Ascending aorta (tissue), 2 donors: ENCODE data around the gene HLF. TPM values are rescaled to one million over a fixed set of nuclear protein-coding genes. Genes with fewer than 3 reads are reported as not detected.

ENCODE experiments used
- DNase-seq, 2 donors: peaks; one replicate each; pipeline ENCODE4 v3.0.0-alpha.2; 2019; ENCODE audit warnings: low spot score in 2 of 2
- H3K27ac ChIP-seq, 2 donors: fragments of 200-600 bp; sonication (generic); one replicate each; pipeline ENCODE4 v1.5.1; 2016 to 2017; ENCODE audit warnings: mild to moderate bottlenecking in 1 of 2
- H3K27me3 ChIP-seq: fragments of 200-600 bp; sonication (generic); one replicate; pipeline ENCODE4 v1.5.1; 2017
- H3K36me3 ChIP-seq, 2 donors: fragments of 200-600 bp; sonication (generic); one replicate each; pipeline ENCODE4 v1.5.1; 2016
- H3K4me1 ChIP-seq, 2 donors: fragments of 200-600 bp; sonication (generic); one replicate each; pipeline ENCODE4 v1.5.1; 2016 to 2017; ENCODE audit warnings: mild to moderate bottlenecking in 1 of 2
- H3K4me3 ChIP-seq, 2 donors: fragments of 200-600 bp; sonication (generic); one replicate each; pipeline ENCODE4 v1.5.1; 2016 to 2017; ENCODE audit warnings: mild to moderate bottlenecking in 1 of 2
- H3K9me3 ChIP-seq, 2 donors: fragments of 200-600 bp; sonication (generic); one replicate each; pipeline ENCODE4 v1.5.1; 2016
- CTCF ChIP-seq, 3 experiments: fragments of 200-600 bp in 2 of 3; fragments of 450-650 bp in 1 of 3; sonication (generic) in 2 of 3; IDR thresholded peaks; one replicate each; pipeline ENCODE4 v1.5.1; 2016 to 2019; ENCODE audit warnings: antibody characterized with exemption in 3 of 3, mild to moderate bottlenecking in 1 of 3, moderate library complexity in 1 of 3
- intact Hi-C: fragments of 100-400 bp; cut with DNase I; formaldehyde crosslinking; loops from one replicate; pipeline ENCODE4 v1.15.1; 2023
- total RNA-seq: library from RNA; depleted of rRNA; stranded (reverse); fragments of >200 nt; gene quantifications from one replicate; pipeline ENCODE4 v1.1.0, GENCODE V29; 2016

HLF gene
- total RNA-seq, 1 donor from 2014 or later, result 11.3 TPM

GRCh38 chr17:55281649-55282378, 17.1 kb downstream of the HLF start:
- peak overlapping the region in 1 of 2 donors; percentile 48 for H3K4me3 ChIP-seq
- H3K36me3 ChIP-seq, result no peaks in the 10 kb centered on the region
- H3K27me3 ChIP-seq, result no peaks in the 10 kb centered on the region
- H3K4me1 ChIP-seq, result peaks cover 31 to 66% of the 10 kb centered on the region in 2 donors
- H3K9me3 ChIP-seq, result no peaks in the 10 kb centered on the region
- TF ChIP-seq CTCF (IDR thresholded peaks at IDR 0.05), result no peak
- H3K27ac ChIP-seq, result peak overlapping the region; percentile 88 to 92
- DNase-seq, result no peak
- intact Hi-C loops, result loop anchor here (5.0 to 10.0 kb wide), 2 partner anchors 443 to 1975 kb away; partner anchors contain the start of genes MSI2 and TMEM100

- Histone ChIP-seq H3K27me3 (no peaks in the 10 kb centered on the region), H3K4me1 (peaks cover 31 to 66% of the 10 kb centered on the region in 2 donors), H3K4me3 (peak overlapping the region in 1 of 2 donors; percentile 4), H3K27ac (peak overlapping the region; percentile 88 to 92), H3K9me3 (no peaks in the 10 kb centered on the region), H3K36me3 (no peaks in the 10 kb centered on the region)
- intact Hi-C loops, result loop anchor here (5.0 to 10.0 kb wide), 2 partner anchors 442 to 1975 kb away; partner anchors contain the start of genes MSI2 and TMEM100
- TF ChIP-seq CTCF (IDR thresholded peaks at IDR 0.05), result no peak
- DNase-seq, result no peak
These were observed 17.6 kb downstream of the HLF start for GRCh38 chr17:55282379-55282702.

GRCh38 chr17:55282741-55283140, 18.0 kb downstream of the HLF start:
- Histone ChIP-seq H3K27me3 (no peaks in the 10 kb centered on the region), H3K9me3 (no peaks in the 10 kb centered on the region), H3K4me1 (peaks cover 31 to 62% of the 10 kb centered on the region in 2 donors), H3K4me3 (no peak overlapping the region), H3K27ac (peak overlapping the region; percentile 88 to 92), H3K36me3 (no peaks in the 10 kb centered on the region)
- no peak for DNase-seq
- TF ChIP-seq CTCF (IDR thresholded peaks at IDR 0.05), result no peak
- intact Hi-C loops, result loop anchor here (5.0 to 10.0 kb wide), 2 partner anchors 442 to 1975 kb away; partner anchors contain the start of genes MSI2 and TMEM100

- H3K4me1 ChIP-seq, result peaks cover 31 to 58% of the 10 kb centered on the region in 2 donors
- TF ChIP-seq CTCF (IDR thresholded peaks at IDR 0.05), result no peak
These were observed 18.7 kb downstream of the HLF start for GRCh38 chr17:55283256-55283965.

GRCh38 chr17:55284001-55284884, 19.5 kb downstream of the HLF start:
- H3K27ac ChIP-seq, result peak overlapping the region; percentile 88 to 92

More at GRCh38 chr17:55283256-55283965, 18.7 kb downstream of the HLF start:
- Histone ChIP-seq H3K36me3 (no peaks in the 10 kb centered on the region), H3K27ac (peak overlapping the region; percentile 88 to 92), H3K4me3 (no peak overlapping the region), H3K9me3 (no peaks in the 10 kb centered on the region), H3K27me3 (no peaks in the 10 kb centered on the region)
- intact Hi-C loops, result loop anchor here (5.0 to 10.0 kb wide), 2 partner anchors 441 to 1974 kb away; partner anchors contain the start of genes MSI2 and TMEM100
- no peak for DNase-seq

More at GRCh38 chr17:55284001-55284884, 19.5 kb downstream of the HLF start:
- Histone ChIP-seq H3K4me1 (peaks cover 31 to 61% of the 10 kb centered on the region in 2 donors), H3K36me3 (no peaks in the 10 kb centered on the region), H3K9me3 (no peaks in the 10 kb centered on the region), H3K4me3 (no peak overlapping the region), H3K27me3 (no peaks in the 10 kb centered on the region)
- intact Hi-C loops, result loop anchor here (5.0 to 10.0 kb wide), 2 partner anchors 441 to 1973 kb away; partner anchors contain the start of genes MSI2 and TMEM100
- DNase-seq, result no peak
- no peak for TF ChIP-seq CTCF (IDR thresholded peaks at IDR 0.05)
